Vagina (tissue), 2 donors: ENCODE results near the gene EPYC.

Experiments used
- POLR2A ChIP-seq, 2 donors: fragments of 450-650 bp; IDR thresholded peaks; one replicate each; pipeline ENCODE4 v1.6.1; 2017; ENCODE audit warnings: antibody characterized with exemption in 2 of 2, mild to moderate bottlenecking in 2 of 2, moderate library complexity in 2 of 2
- POLR2AphosphoS5 ChIP-seq, 2 donors: sonication (generic); formaldehyde crosslinking; IDR thresholded peaks; one replicate each; pipeline ENCODE4 v1.9.0; 2017; ENCODE audit warnings: antibody characterized with exemption in 2 of 2, mild to moderate bottlenecking in 2 of 2, low read depth in 1 of 2; ENCODE audit not compliant: insufficient read depth in 1 of 2
- TF ChIP-seq, protein P1 (sequence below), 3 experiments: fragments of 450-650 bp in 2 of 3; fragments of 200-600 bp in 1 of 3; sonication (generic) in 1 of 3; IDR thresholded peaks; one replicate each; pipeline ENCODE4 v1.5.1; 2017 to 2019; ENCODE audit warnings: antibody characterized with exemption in 3 of 3, mild to moderate bottlenecking in 2 of 3, moderate library complexity in 2 of 3

DNA sequence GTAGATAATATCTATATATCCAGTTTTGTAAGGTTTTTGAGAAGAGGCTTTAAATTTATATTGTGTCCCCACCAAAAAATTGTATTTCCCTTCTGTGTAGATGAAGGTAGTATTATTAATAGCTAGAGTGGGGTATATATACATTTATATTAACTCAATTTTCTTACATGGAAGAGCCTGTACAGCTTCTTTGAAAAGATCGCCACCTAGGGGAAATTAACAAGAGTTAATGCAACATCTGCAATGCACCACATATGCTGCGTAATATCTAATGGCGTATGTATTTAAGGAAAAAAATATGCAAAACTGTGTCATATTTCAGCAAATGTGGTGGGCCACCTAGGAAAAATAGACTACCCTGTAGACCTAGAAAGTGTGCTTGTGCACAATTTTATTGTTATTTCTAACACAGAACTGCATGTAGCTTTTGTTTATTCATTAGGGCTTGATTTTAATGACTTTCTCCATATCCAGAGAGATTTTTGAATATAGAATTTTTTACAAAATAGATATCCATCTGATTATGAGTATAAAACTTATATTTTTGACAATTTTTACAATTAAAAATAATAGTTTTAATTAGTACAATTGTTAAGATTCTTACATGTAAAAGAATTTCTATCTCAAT is 63.8 kb downstream of the EPYC start:
- TF ChIP-seq, protein P1, sequence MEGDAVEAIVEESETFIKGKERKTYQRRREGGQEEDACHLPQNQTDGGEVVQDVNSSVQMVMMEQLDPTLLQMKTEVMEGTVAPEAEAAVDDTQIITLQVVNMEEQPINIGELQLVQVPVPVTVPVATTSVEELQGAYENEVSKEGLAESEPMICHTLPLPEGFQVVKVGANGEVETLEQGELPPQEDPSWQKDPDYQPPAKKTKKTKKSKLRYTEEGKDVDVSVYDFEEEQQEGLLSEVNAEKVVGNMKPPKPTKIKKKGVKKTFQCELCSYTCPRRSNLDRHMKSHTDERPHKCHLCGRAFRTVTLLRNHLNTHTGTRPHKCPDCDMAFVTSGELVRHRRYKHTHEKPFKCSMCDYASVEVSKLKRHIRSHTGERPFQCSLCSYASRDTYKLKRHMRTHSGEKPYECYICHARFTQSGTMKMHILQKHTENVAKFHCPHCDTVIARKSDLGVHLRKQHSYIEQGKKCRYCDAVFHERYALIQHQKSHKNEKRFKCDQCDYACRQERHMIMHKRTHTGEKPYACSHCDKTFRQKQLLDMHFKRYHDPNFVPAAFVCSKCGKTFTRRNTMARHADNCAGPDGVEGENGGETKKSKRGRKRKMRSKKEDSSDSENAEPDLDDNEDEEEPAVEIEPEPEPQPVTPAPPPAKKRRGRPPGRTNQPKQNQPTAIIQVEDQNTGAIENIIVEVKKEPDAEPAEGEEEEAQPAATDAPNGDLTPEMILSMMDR (IDR thresholded peaks at IDR 0.05), result peak in 2 of 3 experiments; percentile 37 to 46
- TF ChIP-seq POLR2AphosphoS5 (IDR thresholded peaks at IDR 0.05; ENCODE audit: insufficient read depth in 1 of 2, low read depth in 1 of 2), result no peak
- no peak for TF ChIP-seq POLR2A (IDR thresholded peaks at IDR 0.05)
